Karpas-422 (cell line): ENCODE results near the gene S100G. TPM values are rescaled to one million over a fixed set of nuclear protein-coding genes. Genes with fewer than 3 reads are reported as not detected.
"Not testable (repeated sequence)": the region's sequence is repeated elsewhere in the genome, so short reads cannot be mapped to it uniquely, and the experiment has no call there.

Source experiments
- DNase-seq: peaks from one replicate; pipeline ENCODE4 v3.0.0-alpha.2; 2015
- H2AFZ ChIP-seq: fragments of 200-600 bp; sonication (generic); 2 replicates; pipeline ENCODE4 v1.6.1; 2014; ENCODE audit warnings: antibody characterized with exemption, low read length, mixed read lengths
- H3K27ac ChIP-seq: fragments of 200-600 bp; sonication (generic); 2 replicates; pipeline ENCODE4 v1.5.1; 2014; ENCODE audit warnings: mild to moderate bottlenecking, low read length, moderate library complexity
- H3K27me3 ChIP-seq: fragments of 200-600 bp; sonication (generic); 2 replicates; pipeline ENCODE4 v1.6.1; 2014; ENCODE audit warnings: low read length, mixed read lengths
- H3K36me3 ChIP-seq: fragments of 200-600 bp; sonication (generic); 2 replicates; pipeline ENCODE4 v1.6.1; 2014; ENCODE audit warnings: low read length, mixed read lengths; ENCODE audit not compliant: insufficient read depth
- H3K4me1 ChIP-seq: fragments of 200-600 bp; sonication (generic); 2 replicates; pipeline ENCODE4 v1.6.1; 2014; ENCODE audit warnings: mild to moderate bottlenecking, low read length, mixed read lengths
- H3K4me2 ChIP-seq: fragments of 200-600 bp; sonication (generic); 2 replicates; pipeline ENCODE4 v1.6.1; 2014; ENCODE audit warnings: low read length, low read depth, mild to moderate bottlenecking; ENCODE audit not compliant: poor library complexity, severe bottlenecking
- H3K4me3 ChIP-seq: fragments of 200-600 bp; sonication (generic); 2 replicates; pipeline ENCODE4 v1.5.1; 2014; ENCODE audit warnings: mild to moderate bottlenecking, antibody characterized with exemption, low read length, mixed read lengths
- H3K79me2 ChIP-seq: fragments of 200-600 bp; sonication (generic); 2 replicates; pipeline ENCODE4 v1.6.1; 2014; ENCODE audit warnings: mild to moderate bottlenecking, low read length, mixed read lengths
- H3K9ac ChIP-seq: fragments of 200-600 bp; sonication (generic); 2 replicates; pipeline ENCODE4 v1.6.0; 2014; ENCODE audit warnings: low read length
- H3K9me2 ChIP-seq: fragments of 200-600 bp; sonication (generic), shearing (Covaris generic); replicated peaks from 2 replicates; pipeline ENCODE4 v1.6.0; 2014; ENCODE audit warnings: mild to moderate bottlenecking, low read length, moderate library complexity; ENCODE audit not compliant: insufficient read depth
- H3K9me3 ChIP-seq: fragments of 300-700, 200-600 bp; sonication (generic); 2 replicates; pipeline ENCODE4 v1.6.1; 2014; ENCODE audit warnings: low read length, mixed read lengths
- H4K20me1 ChIP-seq: fragments of 200-600 bp; sonication (generic); 2 replicates; pipeline ENCODE4 v1.6.1; 2014; ENCODE audit warnings: mild to moderate bottlenecking, antibody characterized with exemption, low read length, low read depth; ENCODE audit not compliant: insufficient read depth
- total RNA-seq: library from RNA; depleted of rRNA; stranded (reverse); fragments of >200 nt; shearing (Covaris generic); gene quantifications from 2 replicates; pipeline ENCODE4 v1.2.3, GENCODE V29; 2014; ENCODE audit warnings: low replicate concordance; rRNA removed

S100G gene
- not detected in 2 replicates for total RNA-seq

DNA sequence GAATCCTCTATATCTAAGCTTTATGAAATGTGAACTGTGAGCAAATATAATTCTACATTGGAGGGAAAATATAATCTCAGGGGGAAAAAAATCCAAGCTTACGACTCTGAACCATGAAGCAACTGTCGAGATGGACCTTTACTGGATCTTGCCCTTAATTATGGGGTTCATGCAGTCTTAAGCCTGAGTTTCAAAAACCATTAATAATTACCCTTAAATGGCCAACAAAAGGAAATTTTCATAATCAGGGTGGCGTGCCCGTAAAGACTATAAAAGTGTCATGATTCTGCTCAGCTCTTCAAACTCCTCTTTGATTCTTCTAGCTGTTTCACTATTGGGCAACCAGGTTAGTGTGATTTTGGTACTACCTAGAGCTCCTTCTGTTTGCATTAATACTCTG, at the start of gene S100G:
Gene S100G (plus strand): TSS at position 301 of the 400 bp plus-strand sequence. CDS start 849 bp downstream, outside the sequence.
- no peak within 1 kb of the TSS for H3K4me3 ChIP-seq
- H3K79me2 ChIP-seq: no peaks in the 10 kb centered on the region
- H3K27me3 ChIP-seq: no peaks in the 10 kb centered on the region
- no peak within 1 kb of the TSS for H3K9ac ChIP-seq
- no peak within 1 kb of the TSS for H2AFZ ChIP-seq
- H3K4me1 ChIP-seq: no peaks in the 10 kb centered on the region
- no peaks in the 10 kb centered on the region for H3K9me2 ChIP-seq
- no peak within 1 kb of the TSS for H3K27ac ChIP-seq
- H3K9me3 ChIP-seq: no peaks in the 10 kb centered on the region
- no peak for DNase-seq
- H4K20me1 ChIP-seq: no peaks in the 10 kb centered on the region
- H3K4me2 ChIP-seq: no peak within 1 kb of the TSS
- H3K36me3 ChIP-seq: no peaks in the 10 kb centered on the region

- Histone ChIP-seq H3K9ac (no peak overlapping the region), H3K4me3 (no peak overlapping the region), H3K4me2 (no peak overlapping the region), H3K9me3 (no peaks in the 10 kb centered on the region), H4K20me1 (no peaks in the 10 kb centered on the region), H3K9me2 (no peaks in the 10 kb centered on the region), H3K27ac (no peak overlapping the region), H3K79me2 (no peaks in the 10 kb centered on the region), H2AFZ (no peak overlapping the region), H3K27me3 (no peaks in the 10 kb centered on the region), H3K4me1 (no peaks in the 10 kb centered on the region), H3K36me3 (no peaks in the 10 kb centered on the region)
- no peak for DNase-seq
These were observed 48.1 kb upstream of the S100G start for GRCh38 chrX:16601885-16602284.

DNA sequence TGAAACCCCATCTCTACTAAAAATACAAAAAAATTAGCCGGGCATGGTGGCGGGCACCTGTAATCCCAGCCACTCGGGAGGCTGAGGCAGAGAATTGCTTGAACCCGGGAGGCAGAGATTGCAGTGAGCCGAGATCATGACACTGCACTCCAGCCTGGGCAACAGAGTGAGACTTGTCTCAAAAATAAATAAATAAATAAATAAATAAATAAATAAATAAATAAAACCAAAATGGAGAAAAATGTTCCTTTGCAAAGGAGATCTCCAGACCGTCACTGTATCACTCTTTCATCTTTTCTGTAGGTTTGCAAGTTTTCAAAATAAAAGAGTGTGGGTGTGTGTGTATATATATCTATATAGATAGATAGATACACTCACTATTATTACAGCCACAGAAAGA, 46.7 kb upstream of the S100G start:
- not testable (repeated sequence) for H3K9me3 ChIP-seq, H3K36me3 ChIP-seq, H3K4me3 ChIP-seq, H3K9me2 ChIP-seq, H3K79me2 ChIP-seq, H3K9ac ChIP-seq, H3K27ac ChIP-seq, DNase-seq, H3K27me3 ChIP-seq, H4K20me1 ChIP-seq, H3K4me1 ChIP-seq, H3K4me2 ChIP-seq, H2AFZ ChIP-seq

DNA sequence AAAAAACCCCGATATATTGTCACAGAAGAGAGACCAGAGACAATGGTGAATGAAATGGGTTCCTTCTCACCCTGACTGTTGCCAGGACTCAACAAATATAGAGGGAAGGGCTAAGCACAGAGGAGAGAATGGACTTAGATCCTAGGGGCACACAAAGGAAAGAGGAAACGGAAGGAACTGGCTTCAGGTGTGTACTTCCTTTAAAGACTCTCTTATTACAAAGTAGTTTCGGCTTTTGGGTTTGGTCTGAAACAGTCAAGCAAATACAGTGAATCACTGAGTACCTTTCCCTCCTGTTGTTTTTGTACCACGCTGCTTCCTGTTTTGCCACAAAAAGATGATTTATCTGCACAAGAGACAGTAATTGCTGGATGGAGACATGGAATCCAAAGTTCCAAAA, 46.1 kb upstream of the S100G start:
- Histone ChIP-seq H3K9me2 (no peaks in the 10 kb centered on the region), H2AFZ (no peak overlapping the region), H3K36me3 (no peaks in the 10 kb centered on the region), H3K9ac (no peak overlapping the region), H4K20me1 (no peaks in the 10 kb centered on the region), H3K4me3 (no peak overlapping the region), H3K27ac (no peak overlapping the region), H3K9me3 (no peaks in the 10 kb centered on the region), H3K27me3 (no peaks in the 10 kb centered on the region), H3K4me1 (no peaks in the 10 kb centered on the region), H3K79me2 (no peaks in the 10 kb centered on the region), H3K4me2 (no peak overlapping the region)
- no peak for DNase-seq

DNA sequence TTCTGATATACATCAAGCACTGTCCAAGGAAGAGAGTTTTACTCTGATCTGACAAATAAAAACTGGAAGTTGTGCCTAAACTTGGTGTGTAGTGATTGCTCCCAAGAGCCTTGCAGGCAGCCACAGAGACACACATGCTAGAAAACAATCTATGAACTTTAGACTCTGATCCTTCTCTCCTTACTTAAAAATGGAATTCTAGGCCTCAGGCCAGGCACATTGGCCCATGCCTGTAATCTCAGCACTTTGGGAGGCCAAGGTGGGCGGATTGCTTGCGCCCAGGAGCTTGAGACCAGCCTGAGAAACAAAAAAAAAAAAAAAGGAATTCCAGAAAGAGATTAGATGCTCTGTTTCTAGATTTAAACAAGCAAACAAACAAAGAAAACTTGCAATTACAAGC, 45.6 kb upstream of the S100G start:
- H3K9me3 ChIP-seq: no peaks in the 10 kb centered on the region
- H3K4me2 ChIP-seq: no peak overlapping the region
- no peaks in the 10 kb centered on the region for H4K20me1 ChIP-seq
- no peaks in the 10 kb centered on the region for H3K27me3 ChIP-seq
- no peak overlapping the region for H3K27ac ChIP-seq
- no peaks in the 10 kb centered on the region for H3K36me3 ChIP-seq
- no peaks in the 10 kb centered on the region for H3K4me1 ChIP-seq
- H3K9me2 ChIP-seq: no peaks in the 10 kb centered on the region
- no peak for DNase-seq
- no peaks in the 10 kb centered on the region for H3K79me2 ChIP-seq
- H2AFZ ChIP-seq: no peak overlapping the region
- H3K9ac ChIP-seq: no peak overlapping the region
- no peak overlapping the region for H3K4me3 ChIP-seq

DNA sequence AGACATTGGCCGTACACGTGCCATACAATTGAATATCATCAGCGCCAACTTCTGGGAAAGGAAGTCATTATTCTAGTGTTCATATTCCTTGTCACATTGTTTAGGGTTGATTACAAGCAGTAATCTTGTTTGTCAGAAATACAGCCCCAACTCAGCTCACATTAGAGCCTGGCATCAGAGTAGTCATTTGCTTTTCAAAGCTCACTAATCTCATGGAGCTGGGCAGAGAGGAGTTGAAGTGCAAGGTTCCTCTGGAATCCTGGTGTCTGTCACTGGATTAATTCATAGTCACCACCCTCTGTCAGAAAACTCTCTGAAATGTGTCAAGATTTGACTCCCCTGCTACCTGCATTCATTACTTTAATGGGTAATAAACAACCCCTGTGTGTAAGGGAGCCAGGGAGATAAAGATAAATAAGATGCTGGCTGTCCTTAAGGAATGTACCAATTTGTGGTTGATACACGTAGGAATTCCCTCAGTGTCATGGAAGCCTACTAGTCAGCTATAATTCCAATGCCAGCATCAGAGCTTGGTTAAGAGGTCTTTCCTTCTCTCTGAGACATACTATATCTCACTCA, 43.7 kb upstream of the S100G start:
- Histone ChIP-seq H3K9me3 (no peaks in the 10 kb centered on the region), H3K4me1 (no peaks in the 10 kb centered on the region), H4K20me1 (no peaks in the 10 kb centered on the region), H2AFZ (no peak overlapping the region), H3K79me2 (no peaks in the 10 kb centered on the region), H3K9ac (no peak overlapping the region), H3K4me3 (no peak overlapping the region), H3K36me3 (no peaks in the 10 kb centered on the region), H3K4me2 (no peak overlapping the region), H3K27ac (no peak overlapping the region), H3K9me2 (no peaks in the 10 kb centered on the region), H3K27me3 (no peaks in the 10 kb centered on the region)
- DNase-seq: no peak

DNA sequence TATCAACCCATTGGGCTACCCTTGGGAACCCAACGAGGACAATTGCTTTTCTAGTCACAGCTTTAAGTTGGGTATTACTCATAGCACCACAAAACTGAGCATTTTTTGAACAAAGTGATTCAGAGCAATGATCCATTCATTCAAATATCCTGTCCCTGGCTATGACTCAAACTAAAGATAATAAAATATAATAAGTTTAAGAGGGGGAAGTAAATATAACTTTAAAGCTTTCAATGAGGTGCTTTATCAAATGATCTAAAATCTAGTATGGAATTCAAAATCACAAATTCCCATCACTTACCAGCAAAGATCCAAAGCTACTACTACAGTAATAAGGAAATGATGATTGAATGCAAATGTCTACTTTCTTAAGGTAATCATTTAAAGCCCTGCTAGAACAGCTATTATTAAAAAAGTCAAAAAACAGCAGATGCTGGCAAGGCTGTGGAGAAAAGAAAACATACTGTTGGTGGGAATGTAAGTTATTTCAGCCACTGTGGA, 39.8 kb upstream of the S100G start:
- Histone ChIP-seq H3K36me3 (no peaks in the 10 kb centered on the region), H3K4me1 (no peaks in the 10 kb centered on the region), H3K27ac (no peak overlapping the region), H3K9me2 (no peaks in the 10 kb centered on the region), H3K4me2 (no peak overlapping the region), H2AFZ (no peak overlapping the region), H3K9me3 (no peaks in the 10 kb centered on the region), H3K4me3 (no peak overlapping the region), H4K20me1 (no peaks in the 10 kb centered on the region), H3K9ac (no peak overlapping the region), H3K79me2 (no peaks in the 10 kb centered on the region), H3K27me3 (no peaks in the 10 kb centered on the region)
- DNase-seq: no peak

- not testable (repeated sequence) for H3K9me2 ChIP-seq, H3K4me3 ChIP-seq, H2AFZ ChIP-seq, H3K27ac ChIP-seq, DNase-seq, H3K4me1 ChIP-seq, H3K27me3 ChIP-seq, H3K4me2 ChIP-seq, H3K9me3 ChIP-seq, H4K20me1 ChIP-seq, H3K79me2 ChIP-seq, H3K36me3 ChIP-seq, H3K9ac ChIP-seq
These were observed 39.3 kb upstream of the S100G start for GRCh38 chrX:16610654-16611053.
